GM12878 (cell line): ENCODE data around the gene IPO5. TPM values are rescaled to one million over a fixed set of nuclear protein-coding genes. Genes with fewer than 3 reads are reported as not detected.

Source experiments
- ATAC-seq: fragments of 200-7000 bp; cut with Tn5 transposase; 3 replicates; pipeline ENCODE4 v1.9.1; 2020; ENCODE audit warnings: mild to moderate bottlenecking, moderate library complexity
- BruUV-seq: library from RNA; stranded (reverse); fragments of 400-500 nt; replicated peaks from 2 replicates; lab custom pipeline; 2021; lab: Mats Ljungman, UMichigan
- CTCF ChIA-PET: fragments of 300-600 bp; sonication (Branson Sonifier 250); formaldehyde crosslinking; extraction: SDS; loops from one replicate; lab custom pipeline; 2021; ENCODE audit warnings: inconsistent platforms; lab: Yijun Ruan, JAX
- POLR2A ChIA-PET: fragments of 350-600 bp; formaldehyde crosslinking; extraction: SDS; loops from one replicate; lab custom pipeline; 2021; ENCODE audit warnings: inconsistent platforms; lab: Charles Lee
- RAD21 ChIA-PET: fragments of 300-600 bp; sonication (Branson Sonifier 250); formaldehyde crosslinking; loops from one replicate; lab custom pipeline; 2023; ENCODE audit warnings: antibody characterized with exemption; ENCODE audit not compliant: unreplicated experiment; lab: Charles Lee
- SMC1A ChIA-PET: fragments of 300-600 bp; sonication (Branson Sonifier 250); formaldehyde crosslinking; loops from one replicate; lab custom pipeline; 2023; ENCODE audit not compliant: unreplicated experiment, uncharacterized antibody; lab: Charles Lee
- DNase-seq: peaks from one replicate; pipeline ENCODE4 v3.0.0-alpha.2; 2011; ENCODE audit warnings: low read depth, low spot score
- FAIRE-seq: peaks from 3 replicates; lab custom pipeline; 2011; peaks lifted over from hg19 to GRCh38; lab: Jason Lieb, UNC
- H2AFZ ChIP-seq: 2 replicates; pipeline ENCODE4 v1.6.0; 2011; ENCODE audit warnings: low read depth, low read length, control low read depth; ENCODE audit not compliant: control insufficient read depth
- H3K27ac ChIP-seq: 2 replicates; pipeline ENCODE4 v1.5.1; 2011; ENCODE audit warnings: control low read depth; ENCODE audit not compliant: control insufficient read depth, insufficient read depth
- H3K27me3 ChIP-seq, 2 experiments: replicated peaks in 1 of 2; 2 replicates each; pipeline versions ENCODE4 v1.6.0 to v1.6.1; 2011; ENCODE audit warnings: low read length in 1 of 2; ENCODE audit not compliant: control insufficient read depth in 2 of 2, insufficient read depth in 2 of 2
- H3K36me3 ChIP-seq, 2 experiments: 2 replicates each; pipeline ENCODE4 v1.5.1; 2011; ENCODE audit warnings: low read length in 1 of 2; ENCODE audit not compliant: control insufficient read depth in 2 of 2, insufficient read depth in 2 of 2
- H3K4me1 ChIP-seq: 2 replicates; pipeline ENCODE4 v1.6.1; 2011; ENCODE audit warnings: mild to moderate bottlenecking, low read length, moderate library complexity, mixed read lengths; ENCODE audit not compliant: control insufficient read depth, insufficient read depth
- H3K4me2 ChIP-seq: 2 replicates; pipeline ENCODE4 v1.6.0; 2011; ENCODE audit warnings: control low read depth; ENCODE audit not compliant: control insufficient read depth, insufficient read depth
- H3K4me3 ChIP-seq: fragments of 200-600 bp; sonication (generic); 2 replicates; pipeline ENCODE4 v1.5.1; 2016
- H3K79me2 ChIP-seq: 2 replicates; pipeline ENCODE4 v1.6.0; 2011; ENCODE audit warnings: low read length; ENCODE audit not compliant: control insufficient read depth, insufficient read depth
- H3K9ac ChIP-seq: 2 replicates; pipeline ENCODE4 v1.8.0; 2011; ENCODE audit warnings: low read length, control low read depth, mixed read lengths; ENCODE audit not compliant: control insufficient read depth, insufficient read depth
- H3K9me3 ChIP-seq: replicated peaks from 3 replicates; pipeline ENCODE4 v1.5.1; 2011; ENCODE audit warnings: mild to moderate bottlenecking, low read length; ENCODE audit not compliant: control insufficient read depth, insufficient read depth
- H4K20me1 ChIP-seq: 2 replicates; pipeline ENCODE4 v1.6.0; 2011; ENCODE audit not compliant: control insufficient read depth, insufficient read depth
- ASH2L ChIP-seq: fragments of 300-600, 200-600 bp; sonication (generic); IDR thresholded peaks from 2 replicates; pipeline ENCODE4 v1.6.1; 2017; ENCODE audit warnings: low read depth, mild to moderate bottlenecking, borderline replicate concordance
- DPF2 ChIP-seq: fragments of 450-650 bp; IDR thresholded peaks from 2 replicates; pipeline ENCODE4 v1.6.1; 2017; ENCODE audit warnings: mild to moderate bottlenecking
- EP300 ChIP-seq, 2 experiments: fragments of 150-350 bp in 1 of 2; IDR thresholded peaks; 2 replicates each; pipeline ENCODE4 v1.6.1; 2011 to 2012; ENCODE audit warnings: low read depth in 2 of 2, low read length in 2 of 2, borderline replicate concordance in 1 of 2, improper control_type of control experiment in 1 of 2, inconsistent platforms in 1 of 2; ENCODE audit not compliant: control insufficient read depth in 1 of 2
- GABPA ChIP-seq: IDR thresholded peaks from 2 replicates; pipeline ENCODE4 v1.6.1; 2014; ENCODE audit warnings: antibody characterized with exemption, low read depth, mild to moderate bottlenecking, inconsistent platforms
- HDAC2 ChIP-seq: fragments of 200-600 bp; sonication (generic); IDR thresholded peaks from 2 replicates; pipeline ENCODE4 v1.6.1; 2017
- IKZF2 ChIP-seq, 2 experiments: fragments of 450-650 bp; IDR thresholded peaks; 2 replicates each; pipeline ENCODE4 v1.6.1; 2017; ENCODE audit warnings: mild to moderate bottlenecking in 2 of 2, moderate library complexity in 2 of 2
- JUNB ChIP-seq: IDR thresholded peaks from 2 replicates; pipeline ENCODE4 v1.6.1; 2016; ENCODE audit warnings: antibody characterized with exemption, mild to moderate bottlenecking
- NBN ChIP-seq: fragments of 450-650 bp; IDR thresholded peaks from 2 replicates; pipeline ENCODE4 v1.6.1; 2016
- NKRF ChIP-seq: fragments of 450-650 bp; conservative IDR thresholded peaks from 2 replicates; pipeline ENCODE4 v1.6.1; 2017; ENCODE audit warnings: mild to moderate bottlenecking, moderate library complexity
- PKNOX1 ChIP-seq: fragments of 450-650 bp; IDR thresholded peaks from 2 replicates; pipeline ENCODE4 v1.6.1; 2016; ENCODE audit warnings: mild to moderate bottlenecking
- SREBF1 ChIP-seq: IDR thresholded peaks from 2 replicates; pipeline ENCODE4 v1.6.1; 2012; ENCODE audit warnings: mild to moderate bottlenecking, low read length
- SREBF2 ChIP-seq: IDR thresholded peaks from 2 replicates; pipeline ENCODE4 v1.6.1; 2012; ENCODE audit warnings: mild to moderate bottlenecking, low read length
- STAT1 ChIP-seq: fragments of 450-650 bp; conservative IDR thresholded peaks from 2 replicates; pipeline ENCODE4 v1.6.1; 2014; ENCODE audit warnings: antibody characterized with exemption, mild to moderate bottlenecking
- TAF1 ChIP-seq: IDR thresholded peaks from 2 replicates; pipeline ENCODE4 v1.6.1; 2011; ENCODE audit warnings: mild to moderate bottlenecking, low read depth, low read length, borderline replicate concordance
- TARDBP ChIP-seq: IDR thresholded peaks from 2 replicates; pipeline ENCODE4 v1.6.1; 2016; ENCODE audit warnings: borderline replicate concordance
- TCF3 ChIP-seq: IDR thresholded peaks from 2 replicates; pipeline ENCODE4 v1.6.1; 2012; ENCODE audit warnings: low read depth, mild to moderate bottlenecking, low read length, borderline replicate concordance; ENCODE audit not compliant: insufficient read depth
- WGBS: methylation state at CpG from one replicate; pipeline ENCODE4 v1.1.6; 2016; ENCODE audit warnings: low lambda C conversion rate; ENCODE audit not compliant: insufficient replicate concordance, insufficient coverage; ENCODE audit errors: missing lambda C conversion rate; 5-methylcytosine and 5-hydroxymethylcytosine counted together
- in situ Hi-C: fragments of 300-500 bp; cut with MboI; formaldehyde crosslinking; loops from 9 replicates; pipeline ENCODE4 v1.14.3; 2018; ENCODE audit warnings: mixed read lengths
- intact Hi-C: fragments of 100-400 bp; cut with micrococcal nuclease; formaldehyde crosslinking; loops from one replicate; pipeline ENCODE4 v1.14.2; 2022; ENCODE audit not compliant: unreplicated experiment
- polyA plus RNA-seq, 11 experiments: library from polyadenylated mRNA; depleted of rRNA in 4 of 11; unstranded in 6 of 11; stranded (reverse) in 5 of 11; fragments of >200 nt; fragmentation: Nextera tagmentation in 4 of 11; fragmentation: Illumina TruSeq in 1 of 11; extraction: Ambion mirVana in 4 of 11; extraction: Trizol in 1 of 11; gene quantifications; 1 replicate in 1 of 11; 2 replicates in 10 of 11; pipeline versions ENCODE4 v1.2.1 to v1.2.3, GENCODE V29; 2011 to 2016; ENCODE audit warnings: inconsistent platforms in 2 of 11, missing spikeins in 2 of 11, low read depth in 1 of 11
- total RNA-seq, 4 experiments: library from RNA; depleted of rRNA in 3 of 4; stranded (reverse); fragments of >200 nt in 3 of 4; fragmentation: Illumina TruSeq in 1 of 4; extraction: Trizol in 1 of 4; gene quantifications; 2 replicates each; pipeline versions ENCODE4 v1.2.1 to v1.2.3, GENCODE V29; 2013 to 2021
- TF ChIP-seq, protein P1 (sequence below): fragments of 450-650 bp; IDR thresholded peaks from 2 replicates; pipeline ENCODE4 v1.6.1; 2016; ENCODE audit warnings: mild to moderate bottlenecking
- TF ChIP-seq, protein P2 (sequence below): IDR thresholded peaks from 2 replicates; pipeline ENCODE4 v1.6.1; 2011; ENCODE audit warnings: borderline replicate concordance, low read depth, mild to moderate bottlenecking, moderate library complexity, mixed read lengths, low read length; ENCODE audit not compliant: insufficient read depth; ENCODE audit errors: extremely low read length

Gene IPO5
- total and polyA plus RNA-seq, 10 of the 15 experiments (the other 5 are each of a cell fraction or from before 2014, with no cell fraction given) = 45.7 to 196 (median 134) TPM

DNA sequence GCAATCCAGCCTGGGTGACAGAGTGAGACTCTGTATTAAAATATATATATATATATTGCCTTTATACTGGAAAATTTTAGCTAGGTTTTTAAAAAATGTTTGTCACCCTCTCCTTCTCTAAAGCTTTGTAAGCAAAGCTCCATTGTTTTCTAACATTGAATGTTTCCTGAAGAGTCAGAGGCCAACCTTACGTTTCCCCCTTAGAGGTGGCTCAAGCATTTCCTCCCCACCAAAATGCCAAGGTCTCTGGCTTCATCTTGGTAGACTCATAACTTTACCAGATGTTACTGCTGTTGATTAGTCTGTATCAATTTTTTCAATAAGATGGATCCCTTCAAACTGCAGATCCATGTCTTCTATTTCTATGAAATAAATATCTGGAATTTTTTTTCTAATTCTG lies 25.2 kb upstream of the IPO5 start:
- Histone ChIP-seq H4K20me1 (no peaks in the 10 kb centered on the region), H3K36me3 (no peaks in the 10 kb centered on the region), H3K27ac (no peak overlapping the region), H3K4me3 (no peak overlapping the region), H3K9ac (no peak overlapping the region), H3K27me3 (no peaks in the 10 kb centered on the region), H3K9me3 (no peaks in the 10 kb centered on the region), H3K4me2 (no peak overlapping the region), H3K4me1 (no peaks in the 10 kb centered on the region), H2AFZ (no peak overlapping the region), H3K79me2 (no peaks in the 10 kb centered on the region)
- FAIRE-seq (no peak), ATAC-seq (no peak), DNase-seq (no peak)
- intact Hi-C loops = no loop called here
- SMC1A ChIA-PET = interaction anchor here (1.4 kb wide), 1 partner anchor 11 kb away, joined by 4 read pairs; no protein-coding TSS in a partner anchor
- POLR2A ChIA-PET = no interaction called here
- BruUV-seq = no TSS peak
- in situ Hi-C loops = no loop called here
- TF ChIP-seq IKZF2 (IDR thresholded peaks at IDR 0.05) (no peak), PKNOX1 (no peak), EP300 (IDR thresholded peaks at IDR 0.05; ENCODE audit: borderline replicate concordance in 1 of 2, control insufficient read depth in 1 of 2, low read depth in 2 of 2, low read length in 2 of 2) (no peak), GABPA (no peak), TAF1 (no peak), ASH2L (no peak), SREBF1 (no peak), NBN (no peak), SREBF2 (no peak), JUNB (no peak), DPF2 (no peak), STAT1 (no peak), TCF3 (no peak), HDAC2 (no peak), TARDBP (no peak), NKRF (no peak)
- TF ChIP-seq, protein P1, sequence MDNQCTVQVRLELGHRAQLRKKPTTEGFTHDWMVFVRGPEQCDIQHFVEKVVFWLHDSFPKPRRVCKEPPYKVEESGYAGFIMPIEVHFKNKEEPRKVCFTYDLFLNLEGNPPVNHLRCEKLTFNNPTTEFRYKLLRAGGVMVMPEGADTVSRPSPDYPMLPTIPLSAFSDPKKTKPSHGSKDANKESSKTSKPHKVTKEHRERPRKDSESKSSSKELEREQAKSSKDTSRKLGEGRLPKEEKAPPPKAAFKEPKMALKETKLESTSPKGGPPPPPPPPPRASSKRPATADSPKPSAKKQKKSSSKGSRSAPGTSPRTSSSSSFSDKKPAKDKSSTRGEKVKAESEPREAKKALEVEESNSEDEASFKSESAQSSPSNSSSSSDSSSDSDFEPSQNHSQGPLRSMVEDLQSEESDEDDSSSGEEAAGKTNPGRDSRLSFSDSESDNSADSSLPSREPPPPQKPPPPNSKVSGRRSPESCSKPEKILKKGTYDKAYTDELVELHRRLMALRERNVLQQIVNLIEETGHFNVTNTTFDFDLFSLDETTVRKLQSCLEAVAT = no peak
- TF ChIP-seq, protein P2, sequence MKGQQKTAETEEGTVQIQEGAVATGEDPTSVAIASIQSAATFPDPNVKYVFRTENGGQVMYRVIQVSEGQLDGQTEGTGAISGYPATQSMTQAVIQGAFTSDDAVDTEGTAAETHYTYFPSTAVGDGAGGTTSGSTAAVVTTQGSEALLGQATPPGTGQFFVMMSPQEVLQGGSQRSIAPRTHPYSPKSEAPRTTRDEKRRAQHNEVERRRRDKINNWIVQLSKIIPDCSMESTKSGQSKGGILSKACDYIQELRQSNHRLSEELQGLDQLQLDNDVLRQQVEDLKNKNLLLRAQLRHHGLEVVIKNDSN = no peak
- RAD21 ChIA-PET = no interaction called here
- WGBS = 0% methylated on average over 1 of the region's 1 CpG
- CTCF ChIA-PET = interaction anchor here (1.2 kb wide), 1 partner anchor 17 kb away, joined by 4 read pairs; no protein-coding TSS in a partner anchor
